LHCN-M2 (cell line): ENCODE measurements around the gene PACSIN1. TPM values are rescaled to one million over a fixed set of nuclear protein-coding genes. Genes with fewer than 3 reads are reported as not detected.

Experiments
- DNase-seq: peaks from one replicate; pipeline ENCODE4 v3.0.0-alpha.2; 2012; ENCODE audit warnings: low read depth
- total RNA-seq: library from RNA; depleted of rRNA; stranded (reverse); fragments of >200 nt; gene quantifications from 2 replicates; pipeline ENCODE4 v1.2.3, GENCODE V29; 2014; rRNA removed

Gene PACSIN1
- total RNA-seq, 1 experiment from 2014 or later, result not detected

- no peak for DNase-seq
These were observed 112.8 kb downstream of the PACSIN1 start for GRCh38 chr6:34578445-34579262.

GRCh38 chr6:34580707-34581560, 115.1 kb downstream of the PACSIN1 start:
- DNase-seq, result no peak

GRCh38 chr6:34581561-34581920, 115.7 kb downstream of the PACSIN1 start:
- DNase-seq, result no peak

GRCh38 chr6:34583461-34583860, 117.6 kb downstream of the PACSIN1 start:
- no peak for DNase-seq

- DNase-seq, result no peak
These were observed 118.2 kb downstream of the PACSIN1 start for GRCh38 chr6:34583861-34584604.

GRCh38 chr6:34584694-34585093, 118.8 kb downstream of the PACSIN1 start:
- no peak for DNase-seq

Other genes starting within 250 kb of the PACSIN1 start
- 420 and 508 TPM in 2 replicates for gene HMGA1, start 229.2 kb upstream of the PACSIN1 start, total RNA-seq
- 73.4 and 75.4 TPM in 2 replicates for gene SMIM29, start 217.1 kb upstream of the PACSIN1 start, total RNA-seq
- gene NUDT3, start 73.4 kb upstream of the PACSIN1 start, total RNA-seq, result 21.5 and 26.1 TPM in 2 replicates
- 2,414 and 2,513 TPM in 2 replicates for gene RPS10, start 40.0 kb upstream of the PACSIN1 start, total RNA-seq
- not detected in 2 replicates for gene SPDEF, start 90.3 kb downstream of the PACSIN1 start, total RNA-seq
- 24.4 and 24.5 TPM in 2 replicates for gene ILRUN, start 230.7 kb downstream of the PACSIN1 start, total RNA-seq